Hepatic stellate cell (primary cell): ENCODE results near the gene MPDZ.

Source experiments
- DNase-seq: peaks from one replicate; pipeline ENCODE4 v3.0.0; 2011; ENCODE audit warnings: low spot score

The MPDZ gene

DNA sequence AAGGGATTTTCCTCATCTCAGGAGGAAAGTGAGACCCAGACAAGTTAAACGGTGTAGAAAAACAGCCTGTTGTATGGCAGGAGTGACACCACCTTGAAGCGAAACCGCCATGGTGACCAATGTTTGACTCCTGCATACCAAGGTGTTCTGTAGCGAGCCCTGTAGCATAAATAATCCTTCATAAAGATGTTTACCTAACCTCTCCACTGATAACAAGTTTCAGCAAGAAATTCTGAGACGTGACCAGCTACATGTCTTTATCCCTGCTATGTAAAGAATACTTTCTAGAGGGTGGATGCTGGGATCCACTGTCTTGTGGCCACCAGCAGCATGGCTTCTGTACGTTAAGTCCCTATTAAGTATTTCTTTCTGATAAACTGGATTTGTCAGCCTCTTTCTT is 148.1 kb downstream of the MPDZ start:
- no peak for DNase-seq

DNA sequence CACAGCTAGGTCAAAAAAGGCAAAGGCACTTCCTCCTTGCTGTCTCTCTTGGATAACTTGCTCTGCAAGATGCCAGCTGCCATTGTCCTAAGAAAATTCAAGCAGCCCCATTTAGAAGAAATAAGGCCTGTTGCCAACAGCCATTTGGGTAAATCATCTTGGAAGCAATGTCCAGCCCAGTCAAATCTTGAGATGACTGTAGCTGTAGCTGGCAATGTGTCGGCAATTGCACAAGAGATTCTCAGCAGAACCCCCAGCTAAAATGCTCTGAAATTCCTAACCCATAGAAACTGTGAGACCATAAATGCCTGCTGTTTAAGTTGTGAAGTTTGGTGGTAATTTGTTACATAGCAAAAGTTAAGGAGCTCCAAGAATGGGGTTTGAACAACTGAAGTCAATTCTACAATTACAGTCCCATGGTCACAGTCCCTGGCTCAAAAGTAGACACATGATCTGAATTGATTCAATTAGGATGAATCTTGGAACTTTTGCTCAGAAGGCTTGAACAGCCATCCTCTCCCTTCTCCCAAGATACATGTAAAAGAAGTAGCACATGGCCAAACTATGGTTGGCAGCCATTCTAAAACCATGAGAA is 151.1 kb downstream of the MPDZ start:
- no peak for DNase-seq

DNA sequence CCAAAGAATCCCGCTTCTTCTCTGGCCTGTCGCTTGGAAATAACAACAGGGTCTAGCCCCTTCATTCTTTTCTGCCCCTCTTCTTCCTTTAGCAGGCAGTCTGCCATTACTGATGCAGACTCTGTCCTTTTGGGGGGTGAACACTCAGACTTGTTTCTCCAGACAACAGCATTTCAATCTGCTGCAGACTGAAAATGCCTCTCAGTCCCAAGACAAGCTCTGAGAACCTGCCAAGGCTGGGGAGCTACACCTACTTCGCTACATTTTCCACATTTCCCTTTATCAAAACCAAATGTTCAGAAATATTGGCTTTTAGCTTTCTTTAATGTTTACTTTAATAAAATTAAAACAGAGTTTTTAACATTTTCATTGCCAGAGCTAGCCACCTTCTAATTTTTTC is 152.4 kb downstream of the MPDZ start:
- DNase-seq: no peak

DNA sequence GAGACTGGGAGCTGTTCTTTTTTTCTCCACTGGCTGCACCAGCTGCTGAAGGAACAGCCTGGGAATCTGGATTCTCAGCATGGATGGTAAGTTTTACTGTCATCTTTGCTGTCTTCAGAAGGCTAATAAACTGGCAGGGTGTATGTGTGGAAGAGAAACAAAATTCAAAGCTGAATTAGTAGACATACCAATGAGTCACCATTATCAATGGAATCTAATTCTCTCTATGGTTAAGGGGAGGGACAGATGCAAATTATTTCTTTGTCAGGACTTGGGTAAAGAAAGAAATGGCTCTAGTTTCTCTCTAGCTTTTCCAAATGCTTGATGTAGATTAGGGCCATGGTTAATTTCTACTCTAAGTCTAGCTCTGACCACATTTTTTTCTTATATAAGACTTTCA is 154.2 kb downstream of the MPDZ start:
- DNase-seq: no peak

DNA sequence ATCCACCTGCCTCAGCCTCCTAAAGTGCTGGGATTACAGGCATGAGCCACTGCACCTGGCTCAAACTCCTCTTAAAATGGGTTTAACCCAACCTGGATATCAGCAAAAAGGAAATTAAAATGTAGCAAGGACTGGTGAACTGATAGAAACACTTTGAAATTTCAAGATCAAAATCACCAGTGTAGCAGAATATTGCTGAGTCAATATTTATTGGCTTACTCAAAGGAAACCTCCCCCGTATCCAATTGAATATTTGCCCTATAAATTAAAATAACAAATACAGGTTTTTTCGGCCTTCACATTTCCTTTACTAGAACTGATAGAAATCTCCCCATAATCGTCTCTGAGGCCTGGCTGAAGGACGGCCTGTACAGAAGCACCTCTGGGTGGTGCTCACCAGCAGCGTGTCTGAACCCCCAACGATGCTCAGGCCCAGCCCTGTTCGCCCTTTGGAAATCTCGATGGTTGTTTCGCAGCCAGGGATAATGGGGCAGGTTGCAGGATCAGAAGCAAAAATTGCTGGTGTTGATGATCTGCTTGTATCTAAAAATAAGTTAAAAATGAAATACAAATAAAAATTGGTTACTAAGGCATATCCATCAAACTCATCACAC is 156.6 kb downstream of the MPDZ start:
- DNase-seq: no peak

GRCh38 chr9:13118313-13118712 is 161.2 kb downstream of the MPDZ start:
- no peak for DNase-seq

- DNase-seq: no peak
Observed at GRCh38 chr9:13116292-13116691, 163.2 kb downstream of the MPDZ start.

- no peak for DNase-seq
Observed at GRCh38 chr9:13113751-13114150, 165.7 kb downstream of the MPDZ start.

DNA sequence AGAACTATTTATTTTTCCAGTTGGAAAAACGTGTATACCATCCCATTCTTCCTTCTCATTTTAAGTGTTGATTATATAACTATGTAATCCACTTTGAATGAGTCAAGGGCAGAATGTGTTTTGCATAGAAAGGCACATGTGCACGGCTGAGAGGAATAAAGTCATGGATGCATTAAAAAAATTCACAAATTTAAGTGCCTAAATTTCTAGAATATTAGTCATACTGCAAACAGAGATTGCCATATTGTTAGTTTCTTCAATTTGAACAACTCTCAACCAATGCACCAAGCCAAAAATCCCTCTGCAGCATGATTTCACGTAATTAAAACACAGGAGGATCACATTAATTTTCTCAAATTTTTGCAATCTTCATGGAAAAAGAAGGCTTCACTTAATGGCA is 166.3 kb downstream of the MPDZ start:
- peak; percentile 13 for DNase-seq

GRCh38 chr9:13111778-13112177 is 167.7 kb downstream of the MPDZ start:
- no peak for DNase-seq

GRCh38 chr9:13110766-13111417 is 168.6 kb downstream of the MPDZ start:
- DNase-seq: no peak

DNA sequence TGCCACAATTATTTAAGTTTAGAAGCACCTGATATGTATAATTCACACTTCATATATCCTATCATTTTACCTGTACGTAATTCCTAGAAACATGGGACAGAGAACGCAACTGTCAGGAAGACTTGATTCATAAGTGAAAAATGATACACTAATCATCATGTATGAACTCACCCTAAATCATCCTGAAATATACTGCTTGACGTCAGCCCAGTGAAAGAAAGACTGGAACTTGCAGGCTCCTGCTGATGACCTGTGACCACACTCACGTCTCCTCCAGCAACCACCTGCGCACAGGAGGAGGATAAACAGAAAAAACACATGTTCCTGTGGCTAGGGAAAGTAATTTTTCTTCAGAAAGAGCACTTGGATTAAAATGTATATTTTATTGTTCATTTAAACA is 169.7 kb downstream of the MPDZ start:
- DNase-seq: no peak

GRCh38 chr9:13107008-13107407 is 172.5 kb downstream of the MPDZ start:
- DNase-seq: no peak

DNA sequence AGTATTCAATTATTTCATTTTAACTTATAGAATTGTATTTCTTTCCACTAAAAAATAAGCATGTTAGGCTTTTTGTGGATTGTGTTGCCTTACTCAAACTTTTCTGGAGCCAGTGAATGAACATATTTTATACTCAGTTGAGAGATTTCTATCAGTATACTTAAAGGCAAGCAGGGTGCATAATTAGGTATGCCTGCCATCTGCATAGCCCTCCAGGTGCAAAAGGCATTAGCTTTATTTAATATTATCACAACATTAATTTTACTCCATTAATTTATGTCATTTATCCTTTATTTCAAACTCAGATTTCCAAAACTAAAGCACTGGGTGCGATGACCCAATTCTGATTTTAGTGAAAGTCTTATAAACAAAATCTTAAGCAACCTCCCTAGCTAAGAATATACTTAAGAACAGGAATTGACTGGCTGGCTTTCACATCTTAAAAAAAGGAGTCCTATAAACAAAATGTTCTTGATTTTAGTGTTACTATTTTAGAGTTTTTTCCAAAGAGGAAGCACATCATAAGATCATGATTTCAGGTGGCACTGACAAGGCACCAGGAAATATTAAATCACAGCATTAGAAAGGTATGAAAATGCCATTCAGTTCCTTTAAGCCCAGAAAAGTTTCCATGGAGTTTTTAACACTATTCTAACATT is 178.4 kb downstream of the MPDZ start:
- no peak for DNase-seq

- DNase-seq: no peak
Observed at GRCh38 chr9:13095056-13095455, 184.4 kb downstream of the MPDZ start.

GRCh38 chr9:13090628-13091027 is 188.9 kb downstream of the MPDZ start:
- DNase-seq: no peak

GRCh38 chr9:13089666-13090065 is 189.8 kb downstream of the MPDZ start:
- DNase-seq: no peak

GRCh38 chr9:13088720-13089427 is 190.6 kb downstream of the MPDZ start:
- DNase-seq: peak; percentile 50

- DNase-seq: peak; percentile 16
Observed at GRCh38 chr9:13083963-13084528, 195.4 kb downstream of the MPDZ start.

DNA sequence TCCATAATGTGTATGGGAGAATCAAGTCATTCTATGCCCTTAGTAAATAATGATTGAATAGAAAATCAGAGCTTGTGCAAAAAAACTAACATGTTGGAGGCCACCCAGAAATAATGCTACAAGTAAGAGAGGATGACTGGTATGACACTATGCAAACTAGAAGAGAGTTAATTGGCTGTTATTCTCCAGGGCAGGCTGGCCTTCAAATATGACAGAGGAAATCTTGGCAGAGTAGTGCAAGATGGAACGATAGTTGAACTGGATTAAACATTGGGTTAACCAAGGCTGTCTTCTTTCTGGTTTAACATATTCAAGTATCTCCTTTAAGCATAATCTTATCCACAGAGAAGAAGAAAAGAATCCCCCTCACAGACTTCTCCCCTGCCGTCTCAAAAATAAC is 196.1 kb downstream of the MPDZ start:
- no peak for DNase-seq

- no peak for DNase-seq
Observed at GRCh38 chr9:13082796-13083195, 196.7 kb downstream of the MPDZ start.

GRCh38 chr9:13078164-13078563 is 201.3 kb downstream of the MPDZ start:
- no peak for DNase-seq
